Caco-2 (cell line): ENCODE measurements around the gene PUM1. TPM values are rescaled to one million over a fixed set of nuclear protein-coding genes. Genes with fewer than 3 reads are reported as not detected.
A peak's percentile ranks its signal among the peaks of the same experiment; 100 is the strongest.

ENCODE experiments used
- BruUV-seq: library from RNA; stranded (reverse); fragments of 400-500 nt; replicated peaks from 2 replicates; lab custom pipeline; 2021; lab: Mats Ljungman, UMichigan
- CTCF ChIA-PET: fragments of 300-600 bp; sonication (Branson Sonifier 250); formaldehyde crosslinking; loops from one replicate; lab custom pipeline; 2022; ENCODE audit warnings: antibody characterized with exemption; lab: Charles Lee
- POLR2A ChIA-PET: fragments of 300-600 bp; sonication (Branson Sonifier 250); formaldehyde crosslinking; loops from one replicate; lab custom pipeline; 2022; ENCODE audit warnings: antibody characterized with exemption; lab: Charles Lee
- DNase-seq, 2 experiments: peaks; one replicate each; pipeline versions ENCODE4 v3.0.0 to v3.0.0-alpha.2; 2020 to 2022
- H3K27me3 ChIP-seq: replicated peaks from 2 replicates; pipeline ENCODE4 v1.6.0; 2011; ENCODE audit warnings: low read length; ENCODE audit not compliant: control insufficient read depth, insufficient read depth
- H3K36me3 ChIP-seq: 2 replicates; pipeline ENCODE4 v1.5.1; 2011; ENCODE audit warnings: low read length; ENCODE audit not compliant: control insufficient read depth, insufficient read depth
- H3K4me1 ChIP-seq: fragments of 250-450 bp; sonication (Bioruptor Pico); 2 replicates; pipeline ENCODE4 v1.5.1; 2020; ENCODE audit warnings: mild to moderate bottlenecking
- H3K4me3 ChIP-seq: 2 replicates; pipeline ENCODE4 v1.5.1; 2011; ENCODE audit warnings: low read depth, mild to moderate bottlenecking, control low read depth, low read length
- H3K9me3 ChIP-seq: fragments of 250-450 bp; sonication (Bioruptor Pico); 2 replicates; pipeline ENCODE4 v1.5.1; 2020; ENCODE audit warnings: mild to moderate bottlenecking, moderate library complexity
- H3K27ac Mint-ChIP-seq: one replicate; pipeline ENCODE4 v1.8.0; 2022; ENCODE audit warnings: mixed read lengths; ENCODE audit not compliant: unreplicated experiment
- H3K27me3 Mint-ChIP-seq: one replicate; pipeline ENCODE4 v1.8.0; 2022; ENCODE audit warnings: mixed read lengths; ENCODE audit not compliant: insufficient read depth, unreplicated experiment
- H3K36me3 Mint-ChIP-seq: one replicate; pipeline ENCODE4 v1.8.0; 2022; ENCODE audit warnings: mild to moderate bottlenecking, mixed read lengths; ENCODE audit not compliant: insufficient read depth, unreplicated experiment
- H3K4me1 Mint-ChIP-seq: one replicate; pipeline ENCODE4 v1.8.0; 2022; ENCODE audit warnings: low read depth, mixed read lengths; ENCODE audit not compliant: unreplicated experiment
- H3K4me3 Mint-ChIP-seq: one replicate; pipeline ENCODE4 v1.8.0; 2022; ENCODE audit warnings: mild to moderate bottlenecking, moderate library complexity, mixed read lengths; ENCODE audit not compliant: unreplicated experiment
- H3K9me3 Mint-ChIP-seq: one replicate; pipeline ENCODE4 v1.8.0; 2022; ENCODE audit warnings: mixed read lengths; ENCODE audit not compliant: unreplicated experiment
- CTCF ChIP-seq, 2 experiments: fragments of 200-600 bp in 1 of 2; IDR thresholded peaks; 1 replicate in 1 of 2; 2 replicates in 1 of 2; pipeline versions ENCODE4 v1.5.1 to v1.8.0; 2011 to 2022; ENCODE audit warnings: antibody characterized with exemption in 1 of 2, control low read depth in 1 of 2, inconsistent platforms in 1 of 2, low read depth in 1 of 2, low read length in 1 of 2, mild to moderate bottlenecking in 1 of 2, moderate library complexity in 1 of 2; ENCODE audit not compliant: insufficient read depth in 1 of 2, severe bottlenecking in 1 of 2, unreplicated experiment in 1 of 2
- intact Hi-C: fragments of 100-400 bp; cut with micrococcal nuclease; formaldehyde crosslinking; loops from one replicate; pipeline ENCODE4 v1.10.0; 2022; ENCODE audit not compliant: unreplicated experiment
- total RNA-seq: library from RNA; stranded (reverse); gene quantifications from 2 replicates; pipeline ENCODE4 v1.2.3, GENCODE V29; 2022

PUM1 gene
- total RNA-seq, 1 experiment from 2014 or later, result 93.7 TPM

DNA sequence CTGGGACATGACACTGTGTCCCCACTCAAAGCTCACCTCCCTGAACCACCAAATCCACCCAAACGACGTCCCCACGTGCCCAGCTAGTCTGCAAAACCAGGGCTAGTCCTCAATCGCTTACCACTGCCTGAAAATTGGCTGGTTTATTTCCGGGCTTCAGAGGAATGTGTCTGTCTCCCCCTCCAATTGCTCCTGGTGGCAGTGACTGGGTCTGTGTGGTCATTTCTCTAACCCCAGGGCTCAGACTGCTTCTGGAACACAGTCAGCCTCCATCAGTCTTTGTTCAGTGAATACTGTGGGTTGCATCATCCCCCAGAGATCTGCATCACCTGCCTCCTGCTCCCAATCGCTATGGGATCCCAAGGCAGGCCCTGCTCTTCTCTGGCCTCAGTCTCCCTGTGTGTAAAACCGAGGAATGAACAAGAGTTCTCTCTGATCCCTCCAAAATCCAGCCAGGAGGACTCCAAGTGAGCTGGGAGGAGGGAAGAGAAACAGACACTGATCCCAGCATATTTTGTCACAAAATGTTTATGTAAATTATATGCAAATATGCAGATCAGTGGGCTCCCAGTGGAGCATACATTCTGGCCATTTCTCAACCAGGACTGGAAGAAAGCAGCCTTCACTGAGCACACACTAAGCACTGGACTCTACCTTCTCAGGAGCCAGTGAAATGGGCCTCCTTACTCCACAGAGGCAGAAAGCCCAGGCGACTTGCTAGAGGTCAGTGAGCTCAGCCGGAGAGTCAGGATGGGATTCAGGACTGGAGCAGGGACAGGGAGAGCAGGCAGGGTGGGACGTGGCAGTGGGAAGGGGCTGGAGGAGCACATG lies 177.8 kb downstream of the PUM1 start:
- Mint-ChIP-seq H3K27ac (peak overlapping the region; percentile 66), H3K9me3 (no peaks in the 10 kb centered on the region), H3K4me1 (no peaks in the 10 kb centered on the region), H3K27me3 (peaks cover 3% of the 10 kb centered on the region), H3K4me3 (no peak overlapping the region), H3K36me3 (no peaks in the 10 kb centered on the region)
- peak in 1 of 2 experiments; percentile 8 for DNase-seq
- Histone ChIP-seq H3K36me3 (no peaks in the 10 kb centered on the region), H3K27me3 (no peaks in the 10 kb centered on the region), H3K4me1 (no peaks in the 10 kb centered on the region), H3K4me3 (no peak overlapping the region), H3K9me3 (no peaks in the 10 kb centered on the region)
- no peak for TF ChIP-seq CTCF (IDR thresholded peaks at IDR 0.05; ENCODE audit: insufficient read depth in 1 of 2, low read depth in 1 of 2, low read length in 1 of 2, severe bottlenecking in 1 of 2, unreplicated experiment in 1 of 2)
- CTCF ChIA-PET, result interaction anchor here (1.2 kb wide), 1 partner anchor 86 kb away, joined by 3 read pairs; no protein-coding TSS in a partner anchor
- no TSS peak for BruUV-seq
- intact Hi-C loops, result no loop called here
- POLR2A ChIA-PET, result no interaction called here

GRCh38 chr1:30886710-30887428 lies 178.6 kb downstream of the PUM1 start:
- H3K4me1 ChIP-seq, result no peaks in the 10 kb centered on the region
- Mint-ChIP-seq H3K36me3 (no peaks in the 10 kb centered on the region), H3K27ac (peak overlapping the region; percentile 66), H3K27me3 (peaks cover 3% of the 10 kb centered on the region), H3K4me1 (no peaks in the 10 kb centered on the region), H3K4me3 (no peak overlapping the region), H3K9me3 (no peaks in the 10 kb centered on the region)
- no peaks in the 10 kb centered on the region for H3K27me3 ChIP-seq
- BruUV-seq, result no TSS peak
- H3K9me3 ChIP-seq, result no peaks in the 10 kb centered on the region
- intact Hi-C loops, result no loop called here
- TF ChIP-seq CTCF (IDR thresholded peaks at IDR 0.05; ENCODE audit: insufficient read depth in 1 of 2, low read depth in 1 of 2, low read length in 1 of 2, severe bottlenecking in 1 of 2, unreplicated experiment in 1 of 2), result no peak
- no peaks in the 10 kb centered on the region for H3K36me3 ChIP-seq
- DNase-seq, result no peak
- ChIA-PET POLR2A (no interaction called here), CTCF (no interaction called here)
- H3K4me3 ChIP-seq, result no peak overlapping the region

DNA sequence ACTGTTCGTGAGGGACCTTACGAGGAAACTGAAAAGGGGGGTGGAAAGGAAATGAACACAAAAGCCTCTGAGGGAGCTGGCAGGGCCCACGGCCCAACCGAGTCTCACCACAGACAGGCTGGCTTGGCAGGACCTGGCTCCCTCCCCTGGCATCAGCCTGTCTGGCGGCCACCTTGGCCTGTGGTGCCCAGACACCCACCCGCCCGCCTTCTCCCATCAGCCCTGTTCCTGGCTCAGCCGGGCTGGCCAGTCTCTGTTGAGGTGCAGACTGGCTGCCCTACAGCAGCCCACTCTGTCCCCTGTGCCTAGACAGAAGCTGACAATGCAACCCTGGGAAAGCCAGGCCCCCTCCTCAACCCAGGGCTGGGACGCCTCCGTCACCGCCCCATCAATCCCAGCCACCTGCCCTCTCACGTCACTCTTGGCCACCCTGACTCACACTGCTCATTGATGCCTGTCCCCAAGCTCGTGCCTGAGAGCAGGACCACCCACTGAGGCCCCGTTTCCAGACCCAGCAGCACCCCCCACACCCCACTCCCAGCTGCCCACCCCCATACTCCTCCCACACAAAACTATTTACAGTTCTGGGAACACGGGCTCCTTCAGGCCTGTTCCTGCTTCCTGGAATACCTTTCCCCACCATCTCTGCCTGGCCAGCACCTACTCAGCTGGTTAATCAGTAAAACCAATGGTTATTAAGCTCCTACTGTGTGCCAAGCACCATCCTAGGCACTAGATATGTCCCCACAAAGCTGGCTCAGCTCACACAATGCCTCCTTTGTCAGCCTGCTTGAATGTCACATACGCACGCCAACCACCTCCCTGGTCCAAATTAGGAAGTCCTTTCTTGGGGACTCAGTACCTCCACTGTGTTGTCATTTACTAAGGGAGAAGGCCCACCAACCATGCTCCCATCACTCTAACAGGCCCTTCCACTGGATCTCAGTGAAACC lies 179.7 kb downstream of the PUM1 start:
- Histone ChIP-seq H3K9me3 (no peaks in the 10 kb centered on the region), H3K36me3 (no peaks in the 10 kb centered on the region), H3K27me3 (no peaks in the 10 kb centered on the region), H3K4me3 (no peak overlapping the region), H3K4me1 (no peaks in the 10 kb centered on the region)
- H3K27ac Mint-ChIP-seq, result no peak overlapping the region
- H3K27me3 Mint-ChIP-seq, result peaks cover 3% of the 10 kb centered on the region
- ChIA-PET CTCF (no interaction called here), POLR2A (no interaction called here)
- no peak for DNase-seq
- no peak for TF ChIP-seq CTCF (IDR thresholded peaks at IDR 0.05; ENCODE audit: insufficient read depth in 1 of 2, low read depth in 1 of 2, low read length in 1 of 2, severe bottlenecking in 1 of 2, unreplicated experiment in 1 of 2)
- no TSS peak for BruUV-seq
- no peaks in the 10 kb centered on the region for H3K4me1 Mint-ChIP-seq
- intact Hi-C loops, result no loop called here
- no peaks in the 10 kb centered on the region for H3K36me3 Mint-ChIP-seq
- no peak overlapping the region for H3K4me3 Mint-ChIP-seq
- no peaks in the 10 kb centered on the region for H3K9me3 Mint-ChIP-seq
